NOMO-1 treated with DMSO at 0.1 percent for 48 hours (cell line): ENCODE data around the gene ATF2.
A peak's percentile ranks its signal among the peaks of the same experiment; 100 is the strongest.

Experiments used
- DNase-seq: peaks from one replicate; lab custom pipeline; 2025; ENCODE audit not compliant: unreplicated experiment; lab: John Stamatoyannopoulos, UW

ATF2 gene

GRCh38 chr2:175030380-175031271, 137.4 kb downstream of the ATF2 start:
- DNase-seq, result peak; percentile 43

DNA sequence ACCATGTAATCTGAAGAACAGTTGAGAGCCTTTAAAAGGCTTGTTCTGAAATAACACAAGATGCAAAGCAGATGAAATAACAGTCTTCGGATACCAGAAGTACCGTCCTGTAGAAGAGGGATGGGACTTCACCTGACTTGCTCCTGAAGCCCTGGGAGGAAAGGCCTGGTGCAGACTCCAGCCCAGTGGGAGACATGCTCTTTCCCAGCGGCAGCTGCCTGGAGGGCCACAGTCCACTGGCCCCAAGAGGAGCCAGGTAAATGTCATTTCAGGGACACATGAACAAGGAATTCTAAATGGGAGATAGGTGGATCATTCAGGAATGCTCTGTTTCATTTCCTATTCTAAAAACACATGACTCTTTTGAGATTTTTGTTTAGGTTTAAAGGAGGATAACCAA, 140.2 kb downstream of the ATF2 start:
- no peak for DNase-seq

DNA sequence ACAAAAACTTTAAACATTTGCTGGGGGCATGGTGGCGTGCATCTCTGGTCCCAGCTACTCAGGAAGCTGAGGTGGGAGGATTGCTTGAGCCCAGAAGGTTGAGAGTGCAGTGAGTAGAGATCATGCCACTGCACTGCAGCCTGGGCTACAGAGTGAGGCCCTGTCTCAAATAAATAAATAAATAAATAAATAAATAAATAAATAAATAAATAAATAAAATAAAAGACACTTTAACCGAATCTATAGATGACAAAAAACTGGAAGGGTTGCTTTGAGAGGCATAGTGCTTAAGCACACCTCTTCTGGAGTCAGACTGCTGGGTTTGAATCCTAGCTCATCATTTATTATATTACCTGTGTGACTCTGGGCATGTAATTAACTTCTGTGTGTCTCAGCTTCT, 141.6 kb downstream of the ATF2 start:
- DNase-seq, result no peak

DNA sequence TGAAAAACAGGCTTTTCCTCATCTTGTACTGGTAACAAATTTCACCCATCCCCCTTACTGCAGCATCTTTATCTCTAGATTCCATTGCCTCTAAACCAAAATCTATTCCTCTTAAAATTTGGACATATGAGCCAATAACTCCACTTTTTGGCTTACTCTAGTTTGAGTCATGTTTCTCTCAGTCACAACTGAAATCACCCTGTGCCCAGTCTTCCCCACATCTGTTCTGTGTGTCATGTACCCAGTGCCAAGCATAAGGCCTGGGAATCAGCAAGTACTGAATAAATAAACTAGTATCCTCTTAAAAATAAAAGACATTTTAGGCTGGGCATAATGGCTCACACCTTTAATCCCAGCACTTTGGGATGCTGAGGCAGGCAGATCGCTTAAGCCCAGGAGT, 142.1 kb downstream of the ATF2 start:
- no peak for DNase-seq

DNA sequence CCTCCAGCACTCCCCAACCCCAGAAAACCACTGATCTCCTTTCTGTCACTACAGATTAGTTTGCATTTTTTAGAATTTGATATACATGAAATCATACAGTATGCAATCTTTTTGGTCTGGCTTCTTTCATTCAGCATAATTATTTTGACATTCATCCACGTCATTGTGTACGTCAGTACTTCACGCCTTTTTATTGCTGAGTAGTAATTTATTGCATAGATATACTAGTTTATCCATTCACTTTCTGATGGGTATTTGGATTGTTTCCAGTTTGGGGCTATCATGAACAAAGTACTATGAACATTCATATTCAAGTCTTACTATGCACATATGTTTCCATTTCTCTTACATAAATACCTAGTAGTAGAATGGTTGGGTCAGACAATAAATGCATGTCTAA, 142.8 kb downstream of the ATF2 start:
- DNase-seq, result no peak

- no peak for DNase-seq
These were observed 145.1 kb downstream of the ATF2 start for GRCh38 chr2:175022923-175023322.
